KMS-11 (cell line): ENCODE data around the gene C1orf116.

Source experiments
- H2AFZ ChIP-seq: fragments of 200-600 bp; sonication (generic); 2 replicates; pipeline ENCODE4 v1.6.1; 2016; ENCODE audit warnings: antibody characterized with exemption, mixed run types, low read depth
- H3K27ac ChIP-seq: fragments of 200-600 bp; sonication (generic); 2 replicates; pipeline ENCODE4 v1.6.1; 2016; ENCODE audit warnings: mild to moderate bottlenecking, mixed run types
- H3K27me3 ChIP-seq: fragments of 200-600 bp; sonication (generic); 2 replicates; pipeline ENCODE4 v1.6.1; 2017; ENCODE audit warnings: mild to moderate bottlenecking, low read depth, mixed run types, moderate library complexity; ENCODE audit not compliant: insufficient read depth
- H3K36me3 ChIP-seq: fragments of 200-600 bp; sonication (generic); 2 replicates; pipeline ENCODE4 v1.6.1; 2017; ENCODE audit warnings: mild to moderate bottlenecking, mixed run types; ENCODE audit not compliant: insufficient read depth
- H3K4me1 ChIP-seq: fragments of 200-600 bp; sonication (generic); 2 replicates; pipeline ENCODE4 v1.6.1; 2016; ENCODE audit warnings: mild to moderate bottlenecking, low read depth, mixed run types; ENCODE audit not compliant: poor library complexity, severe bottlenecking
- H3K4me2 ChIP-seq: fragments of 200-600 bp; sonication (generic); 2 replicates; pipeline ENCODE4 v1.7.0; 2016; ENCODE audit warnings: mild to moderate bottlenecking, mixed run types
- H3K4me3 ChIP-seq: fragments of 200-600 bp; sonication (generic); IDR thresholded peaks from 2 replicates; pipeline ENCODE4 v1.6.1; 2017; ENCODE audit warnings: low read depth, low read length, mixed read lengths; ENCODE audit not compliant: insufficient read depth
- H3K79me2 ChIP-seq: fragments of 200-600 bp; sonication (generic); 2 replicates; pipeline ENCODE4 v1.6.1; 2016; ENCODE audit warnings: low read depth, mixed run types; ENCODE audit not compliant: insufficient read depth
- H3K9ac ChIP-seq: fragments of 200-600 bp; sonication (generic); 2 replicates; pipeline ENCODE4 v1.6.1; 2016; ENCODE audit warnings: mild to moderate bottlenecking, mixed run types
- H4K20me1 ChIP-seq: fragments of 200-600 bp; sonication (generic); 2 replicates; pipeline ENCODE4 v1.6.1; 2016; ENCODE audit warnings: mild to moderate bottlenecking, mixed run types; ENCODE audit not compliant: insufficient read depth
- CTCF ChIP-seq: fragments of 200-600 bp; sonication (generic); conservative IDR thresholded peaks from 2 replicates; pipeline ENCODE4 v1.6.1; 2017; ENCODE audit warnings: low read depth, mild to moderate bottlenecking, antibody characterized with exemption, low read length, moderate library complexity, mixed read lengths

Gene C1orf116

GRCh38 chr1:207069858-207070506 is 37.4 kb upstream of the C1orf116 start:
- H3K4me2 ChIP-seq: no peak overlapping the region

GRCh38 chr1:207069061-207069460 is 36.5 kb upstream of the C1orf116 start:
- no peak overlapping the region for H3K4me3 ChIP-seq
- H3K36me3 ChIP-seq: no peaks in the 10 kb centered on the region
- no peaks in the 10 kb centered on the region for H3K27me3 ChIP-seq
- no peak for TF ChIP-seq CTCF
- H4K20me1 ChIP-seq: no peaks in the 10 kb centered on the region
- no peak overlapping the region for H3K9ac ChIP-seq
- no peak overlapping the region for H2AFZ ChIP-seq
- H3K4me2 ChIP-seq: no peak overlapping the region
- H3K4me1 ChIP-seq: no peaks in the 10 kb centered on the region
- H3K27ac ChIP-seq: no peak overlapping the region
- no peaks in the 10 kb centered on the region for H3K79me2 ChIP-seq

More at GRCh38 chr1:207069858-207070506, 37.4 kb upstream of the C1orf116 start:
- H3K79me2 ChIP-seq: no peaks in the 10 kb centered on the region
- no peak for TF ChIP-seq CTCF
- H4K20me1 ChIP-seq: no peaks in the 10 kb centered on the region
- H3K27ac ChIP-seq: no peak overlapping the region
- no peaks in the 10 kb centered on the region for H3K36me3 ChIP-seq
- no peak overlapping the region for H2AFZ ChIP-seq
- H3K9ac ChIP-seq: no peak overlapping the region
- H3K27me3 ChIP-seq: no peaks in the 10 kb centered on the region
- no peaks in the 10 kb centered on the region for H3K4me1 ChIP-seq
- no peak overlapping the region for H3K4me3 ChIP-seq

GRCh38 chr1:207067665-207068064 is 35.1 kb upstream of the C1orf116 start:
- H3K4me1 ChIP-seq: no peaks in the 10 kb centered on the region
- H3K4me2 ChIP-seq: no peak overlapping the region
- H3K4me3 ChIP-seq: no peak overlapping the region
- no peak overlapping the region for H3K27ac ChIP-seq
- H3K79me2 ChIP-seq: no peaks in the 10 kb centered on the region
- H3K9ac ChIP-seq: no peak overlapping the region
- no peak for TF ChIP-seq CTCF
- no peaks in the 10 kb centered on the region for H3K27me3 ChIP-seq
- no peak overlapping the region for H2AFZ ChIP-seq
- no peaks in the 10 kb centered on the region for H4K20me1 ChIP-seq
- no peaks in the 10 kb centered on the region for H3K36me3 ChIP-seq

GRCh38 chr1:207067185-207067584 is 34.6 kb upstream of the C1orf116 start:
- Histone ChIP-seq H3K4me3 (no peak overlapping the region), H3K36me3 (no peaks in the 10 kb centered on the region), H3K27me3 (no peaks in the 10 kb centered on the region), H3K4me2 (no peak overlapping the region), H3K4me1 (no peaks in the 10 kb centered on the region), H3K27ac (no peak overlapping the region), H4K20me1 (no peaks in the 10 kb centered on the region), H3K9ac (no peak overlapping the region), H2AFZ (no peak overlapping the region), H3K79me2 (no peaks in the 10 kb centered on the region)
- TF ChIP-seq CTCF: no peak
